HL-60 (cell line): ENCODE results near the gene ANKRD23.

ENCODE experiments used
- GABPA ChIP-seq: IDR thresholded peaks from 2 replicates; pipeline ENCODE4 v1.6.1; 2012; ENCODE audit warnings: low read depth
- POLR2AphosphoS5 ChIP-seq: IDR thresholded peaks from 2 replicates; pipeline ENCODE4 v1.6.1; 2012; ENCODE audit warnings: low read depth
- SPI1 ChIP-seq: IDR thresholded peaks from 2 replicates; pipeline ENCODE4 v1.6.1; 2012; ENCODE audit warnings: low read depth, mild to moderate bottlenecking, borderline replicate concordance
- TF ChIP-seq, protein P1 (sequence below): IDR thresholded peaks from one replicate; pipeline ENCODE4 v1.5.1; 2011; ENCODE audit warnings: low read length, control low read depth, inconsistent platforms; ENCODE audit not compliant: insufficient read depth
- TF ChIP-seq, protein P2 (sequence below): IDR thresholded peaks from 2 replicates; pipeline ENCODE4 v1.6.1; 2012; ENCODE audit warnings: low read depth; ENCODE audit not compliant: insufficient replicate concordance

DNA sequence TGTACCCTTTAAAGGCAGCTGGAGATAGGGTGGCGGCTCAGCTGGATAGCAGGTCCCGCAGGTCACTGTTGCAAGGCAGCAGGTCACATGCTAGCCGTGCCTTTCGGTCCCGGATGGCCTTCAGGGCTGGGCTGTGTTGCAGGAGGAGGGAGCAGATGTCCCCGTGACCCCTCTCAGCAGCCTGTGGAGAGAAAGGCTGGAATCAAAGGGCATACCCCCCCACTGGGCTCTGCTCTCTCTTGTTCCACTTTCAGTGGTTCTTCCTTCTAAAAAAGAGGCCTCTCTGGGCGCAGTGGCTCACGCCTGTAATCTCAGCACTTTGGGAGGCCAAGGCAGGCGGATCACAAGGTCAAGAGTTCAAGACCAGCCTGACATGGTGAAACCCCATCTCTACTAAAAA lies 4.4 kb upstream of the ANKRD23 start:
- TF ChIP-seq, protein P1, sequence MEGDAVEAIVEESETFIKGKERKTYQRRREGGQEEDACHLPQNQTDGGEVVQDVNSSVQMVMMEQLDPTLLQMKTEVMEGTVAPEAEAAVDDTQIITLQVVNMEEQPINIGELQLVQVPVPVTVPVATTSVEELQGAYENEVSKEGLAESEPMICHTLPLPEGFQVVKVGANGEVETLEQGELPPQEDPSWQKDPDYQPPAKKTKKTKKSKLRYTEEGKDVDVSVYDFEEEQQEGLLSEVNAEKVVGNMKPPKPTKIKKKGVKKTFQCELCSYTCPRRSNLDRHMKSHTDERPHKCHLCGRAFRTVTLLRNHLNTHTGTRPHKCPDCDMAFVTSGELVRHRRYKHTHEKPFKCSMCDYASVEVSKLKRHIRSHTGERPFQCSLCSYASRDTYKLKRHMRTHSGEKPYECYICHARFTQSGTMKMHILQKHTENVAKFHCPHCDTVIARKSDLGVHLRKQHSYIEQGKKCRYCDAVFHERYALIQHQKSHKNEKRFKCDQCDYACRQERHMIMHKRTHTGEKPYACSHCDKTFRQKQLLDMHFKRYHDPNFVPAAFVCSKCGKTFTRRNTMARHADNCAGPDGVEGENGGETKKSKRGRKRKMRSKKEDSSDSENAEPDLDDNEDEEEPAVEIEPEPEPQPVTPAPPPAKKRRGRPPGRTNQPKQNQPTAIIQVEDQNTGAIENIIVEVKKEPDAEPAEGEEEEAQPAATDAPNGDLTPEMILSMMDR, result no peak
- TF ChIP-seq, protein P2, sequence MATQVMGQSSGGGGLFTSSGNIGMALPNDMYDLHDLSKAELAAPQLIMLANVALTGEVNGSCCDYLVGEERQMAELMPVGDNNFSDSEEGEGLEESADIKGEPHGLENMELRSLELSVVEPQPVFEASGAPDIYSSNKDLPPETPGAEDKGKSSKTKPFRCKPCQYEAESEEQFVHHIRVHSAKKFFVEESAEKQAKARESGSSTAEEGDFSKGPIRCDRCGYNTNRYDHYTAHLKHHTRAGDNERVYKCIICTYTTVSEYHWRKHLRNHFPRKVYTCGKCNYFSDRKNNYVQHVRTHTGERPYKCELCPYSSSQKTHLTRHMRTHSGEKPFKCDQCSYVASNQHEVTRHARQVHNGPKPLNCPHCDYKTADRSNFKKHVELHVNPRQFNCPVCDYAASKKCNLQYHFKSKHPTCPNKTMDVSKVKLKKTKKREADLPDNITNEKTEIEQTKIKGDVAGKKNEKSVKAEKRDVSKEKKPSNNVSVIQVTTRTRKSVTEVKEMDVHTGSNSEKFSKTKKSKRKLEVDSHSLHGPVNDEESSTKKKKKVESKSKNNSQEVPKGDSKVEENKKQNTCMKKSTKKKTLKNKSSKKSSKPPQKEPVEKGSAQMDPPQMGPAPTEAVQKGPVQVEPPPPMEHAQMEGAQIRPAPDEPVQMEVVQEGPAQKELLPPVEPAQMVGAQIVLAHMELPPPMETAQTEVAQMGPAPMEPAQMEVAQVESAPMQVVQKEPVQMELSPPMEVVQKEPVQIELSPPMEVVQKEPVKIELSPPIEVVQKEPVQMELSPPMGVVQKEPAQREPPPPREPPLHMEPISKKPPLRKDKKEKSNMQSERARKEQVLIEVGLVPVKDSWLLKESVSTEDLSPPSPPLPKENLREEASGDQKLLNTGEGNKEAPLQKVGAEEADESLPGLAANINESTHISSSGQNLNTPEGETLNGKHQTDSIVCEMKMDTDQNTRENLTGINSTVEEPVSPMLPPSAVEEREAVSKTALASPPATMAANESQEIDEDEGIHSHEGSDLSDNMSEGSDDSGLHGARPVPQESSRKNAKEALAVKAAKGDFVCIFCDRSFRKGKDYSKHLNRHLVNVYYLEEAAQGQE, result no peak
- TF ChIP-seq POLR2AphosphoS5 (no peak), GABPA (no peak), SPI1 (no peak)
